IMR-90 (cell line): ENCODE data around the gene ADAM30. TPM values are rescaled to one million over a fixed set of nuclear protein-coding genes. Genes with fewer than 3 reads are reported as not detected.
A peak's percentile ranks its signal among the peaks of the same experiment; 100 is the strongest.

ENCODE experiments used
- ATAC-seq: fragments of 200-7000 bp; cut with Tn5 transposase; 2 replicates; pipeline ENCODE4 v1.9.1; 2020; ENCODE audit warnings: low read depth, mild to moderate bottlenecking, moderate library complexity
- BruUV-seq: library from RNA; stranded (reverse); fragments of 400-500 nt; replicated peaks from 2 replicates; lab custom pipeline; 2021; lab: Mats Ljungman, UMichigan
- CTCF ChIA-PET: fragments of 300-600 bp; formaldehyde crosslinking; extraction: SDS; loops from one replicate; lab custom pipeline; 2021; ENCODE audit warnings: antibody characterized with exemption; lab: Yijun Ruan, JAX
- POLR2A ChIA-PET: fragments of 300-600 bp; sonication (Branson Sonifier 250); formaldehyde crosslinking; loops from one replicate; lab custom pipeline; 2022; ENCODE audit warnings: antibody characterized with exemption; ENCODE audit not compliant: unreplicated experiment; lab: Charles Lee
- DNase-seq: peaks from one replicate; pipeline ENCODE4 v3.0.0; 2013
- H2AFZ ChIP-seq: replicated peaks from 2 replicates; pipeline ENCODE3; 2013; ENCODE audit warnings: low read length, mild to moderate bottlenecking; ENCODE audit not compliant: poor library complexity
- H2AK5ac ChIP-seq: 2 replicates; pipeline ENCODE4 v1.6.1; 2013; ENCODE audit warnings: low read depth, low read length, inconsistent platforms
- H2AK9ac ChIP-seq: replicated peaks from 2 replicates; pipeline ENCODE3; 2013; ENCODE audit warnings: mild to moderate bottlenecking, low read depth, low read length, moderate library complexity; ENCODE audit not compliant: poor library complexity
- H2BK120ac ChIP-seq: 2 replicates; pipeline ENCODE4 v1.6.1; 2013; ENCODE audit warnings: low read depth, low read length, inconsistent platforms
- H2BK15ac ChIP-seq: 3 replicates; pipeline ENCODE4 v1.6.1; 2013; ENCODE audit warnings: low read depth, low read length, inconsistent platforms
- H2BK20ac ChIP-seq: 2 replicates; pipeline ENCODE4 v1.6.1; 2013; ENCODE audit warnings: low read depth, mild to moderate bottlenecking, inconsistent platforms, low read length, moderate library complexity
- H2BK5ac ChIP-seq: 2 replicates; pipeline ENCODE4 v1.6.1; 2013; ENCODE audit warnings: mild to moderate bottlenecking, low read depth, low read length, inconsistent platforms; ENCODE audit not compliant: poor library complexity, severe bottlenecking
- H3K14ac ChIP-seq: replicated peaks from 2 replicates; pipeline ENCODE4 v1.6.1; 2013; ENCODE audit warnings: low read depth, low read length, inconsistent platforms
- H3K18ac ChIP-seq: 2 replicates; pipeline ENCODE4 v1.6.1; 2013; ENCODE audit warnings: low read depth, low read length, control low read depth
- H3K23ac ChIP-seq: 2 replicates; pipeline ENCODE4 v1.6.1; 2013; ENCODE audit warnings: low read depth, low read length, inconsistent platforms
- H3K27ac ChIP-seq: 2 replicates; pipeline ENCODE4 v1.5.1; 2013; ENCODE audit warnings: mild to moderate bottlenecking, control low read depth, low read length; ENCODE audit not compliant: insufficient read depth
- H3K27me3 ChIP-seq: 2 replicates; pipeline ENCODE4 v1.6.1; 2013; ENCODE audit warnings: low read length; ENCODE audit not compliant: control insufficient read depth, insufficient read depth
- H3K36me3 ChIP-seq: 2 replicates; pipeline ENCODE4 v1.6.1; 2013; ENCODE audit warnings: low read length, mixed read lengths; ENCODE audit not compliant: control insufficient read depth, insufficient read depth
- H3K4ac ChIP-seq: 2 replicates; pipeline ENCODE4 v1.6.1; 2013; ENCODE audit warnings: low read depth, low read length, inconsistent platforms
- H3K4me1 ChIP-seq: 2 replicates; pipeline ENCODE4 v1.6.1; 2013; ENCODE audit warnings: low read length, mixed read lengths; ENCODE audit not compliant: control insufficient read depth, insufficient read depth
- H3K4me2 ChIP-seq: 2 replicates; pipeline ENCODE4 v1.6.1; 2013; ENCODE audit warnings: low read depth, mild to moderate bottlenecking, control low read depth, low read length, moderate library complexity
- H3K4me3 ChIP-seq: 2 replicates; pipeline ENCODE4 v1.5.1; 2013; ENCODE audit warnings: low read depth, mild to moderate bottlenecking, control low read depth, low read length, moderate library complexity; ENCODE audit not compliant: insufficient read depth
- H3K56ac ChIP-seq: 2 replicates; pipeline ENCODE4 v1.6.1; 2013; ENCODE audit warnings: low read length, inconsistent platforms; ENCODE audit not compliant: insufficient read depth; ENCODE audit errors: extremely low read depth
- H3K79me1 ChIP-seq, 2 experiments: 2 replicates each; pipeline ENCODE4 v1.6.1; 2013; ENCODE audit warnings: low read length in 2 of 2, inconsistent platforms in 1 of 2, low read depth in 1 of 2
- H3K9ac ChIP-seq: 2 replicates; pipeline ENCODE4 v1.6.1; 2013; ENCODE audit warnings: low read depth, low read length, control low read depth
- H3K9me1 ChIP-seq: 2 replicates; pipeline ENCODE4 v1.6.1; 2013; ENCODE audit warnings: low read length, inconsistent platforms; ENCODE audit not compliant: insufficient read depth
- H3K9me3 ChIP-seq: 2 replicates; pipeline ENCODE4 v1.6.1; 2013; ENCODE audit warnings: low read length; ENCODE audit not compliant: control insufficient read depth, insufficient read depth
- H4K20me1 ChIP-seq: 2 replicates; pipeline ENCODE4 v1.6.1; 2013; ENCODE audit warnings: low read length, inconsistent platforms; ENCODE audit not compliant: insufficient read depth
- H4K5ac ChIP-seq: 2 replicates; pipeline ENCODE4 v1.6.1; 2013; ENCODE audit warnings: mild to moderate bottlenecking, low read depth, low read length, control low read depth
- H4K8ac ChIP-seq, 2 experiments: 2 replicates each; pipeline ENCODE4 v1.6.1; 2013; ENCODE audit warnings: low read depth in 2 of 2, low read length in 2 of 2, control low read depth in 1 of 2, inconsistent platforms in 1 of 2
- H4K91ac ChIP-seq: 2 replicates; pipeline ENCODE4 v1.6.1; 2013; ENCODE audit warnings: low read depth, low read length, inconsistent platforms; ENCODE audit not compliant: insufficient read depth
- FOS ChIP-seq: fragments of 150-350 bp; IDR thresholded peaks from 2 replicates; pipeline ENCODE4 v1.6.1; 2016; ENCODE audit warnings: low read depth, low read length
- MAFK ChIP-seq: IDR thresholded peaks from 2 replicates; pipeline ENCODE4 v1.6.1; 2012; ENCODE audit warnings: low read depth, low read length, improper control_type of control experiment
- MAZ ChIP-seq: IDR thresholded peaks from 2 replicates; pipeline ENCODE4 v1.6.1; 2012; ENCODE audit warnings: low read depth, mild to moderate bottlenecking, low read length, improper control_type of control experiment, moderate library complexity, borderline replicate concordance
- POLR2A ChIP-seq: IDR thresholded peaks from 2 replicates; pipeline ENCODE4 v1.6.1; 2012; ENCODE audit warnings: mild to moderate bottlenecking, low read depth, low read length
- RCOR1 ChIP-seq: IDR thresholded peaks from 2 replicates; pipeline ENCODE4 v1.6.1; 2012; ENCODE audit warnings: mild to moderate bottlenecking, low read length, improper control_type of control experiment; ENCODE audit not compliant: insufficient replicate concordance
- dilution Hi-C: fragments of 300-500 bp; cut with HindIII; formaldehyde crosslinking; loops from one replicate; pipeline ENCODE4 v1.14.3; 2018; ENCODE audit warnings: low sequenced_read_pairs; ENCODE audit not compliant: unreplicated experiment
- in situ Hi-C: fragments of 300-500 bp; cut with MboI; formaldehyde crosslinking; loops from 3 replicates; pipeline ENCODE4 v1.14.3; 2019; ENCODE audit warnings: low sequenced_read_pairs, inconsistent platforms, mixed read lengths
- intact Hi-C: fragments of 100-400 bp; cut with micrococcal nuclease; formaldehyde crosslinking; loops from 2 replicates; pipeline ENCODE4 v1.10.0; 2022
- polyA plus RNA-seq, 3 experiments: library from polyadenylated mRNA; depleted of rRNA; stranded (reverse); fragments of >200 nt; gene quantifications; 2 replicates each; pipeline ENCODE4 v1.2.3, GENCODE V29; 2012; ENCODE audit warnings: low replicate concordance in 1 of 3
- total RNA-seq: library from RNA; depleted of rRNA; stranded (reverse); fragments of >200 nt; gene quantifications from 2 replicates; pipeline ENCODE4 v1.2.3, GENCODE V29; 2012
- TF ChIP-seq, protein P1 (sequence below): conservative IDR thresholded peaks from 2 replicates; pipeline ENCODE4 v1.5.1; 2012; ENCODE audit warnings: mild to moderate bottlenecking, low read depth, low read length, improper control_type of control experiment

Gene ADAM30
- total and polyA plus RNA-seq, 2 of the 4 experiments (the other 2 are of a cell fraction) = not detected

- POLR2A ChIA-PET = no interaction called here
- CTCF ChIA-PET = interaction anchor here (0.6 kb wide), 1 partner anchor 9 kb away, joined by 3 read pairs; no protein-coding TSS in a partner anchor
Observed at GRCh38 chr1:119887427-119887826, 8.9 kb downstream of the ADAM30 start.

More at GRCh38 chr1:119887427-119887826, 8.9 kb downstream of the ADAM30 start:
- H2AK5ac ChIP-seq = no peak overlapping the region
- H3K4me3 ChIP-seq = no peak overlapping the region
- no peak overlapping the region for H3K56ac ChIP-seq
- H4K20me1 ChIP-seq = no peaks in the 10 kb centered on the region
- no peak overlapping the region for H3K23ac ChIP-seq
- in situ Hi-C loops (no loop called here), intact Hi-C loops (no loop called here), dilution Hi-C loops (no loop called here)
- no peak overlapping the region for H4K91ac ChIP-seq
- no peak overlapping the region for H3K4ac ChIP-seq
- H3K14ac ChIP-seq = no peak overlapping the region
- H3K18ac ChIP-seq = no peak overlapping the region
- H2BK15ac ChIP-seq = no peak overlapping the region
- H3K9ac ChIP-seq = no peak overlapping the region
- no peaks in the 10 kb centered on the region for H3K36me3 ChIP-seq
- no TSS peak for BruUV-seq
- H3K9me1 ChIP-seq = no peaks in the 10 kb centered on the region
- no peak for TF ChIP-seq FOS
- no peak for TF ChIP-seq MAZ
- no peak for TF ChIP-seq RCOR1
- no peak for TF ChIP-seq POLR2A
- TF ChIP-seq, protein P1, sequence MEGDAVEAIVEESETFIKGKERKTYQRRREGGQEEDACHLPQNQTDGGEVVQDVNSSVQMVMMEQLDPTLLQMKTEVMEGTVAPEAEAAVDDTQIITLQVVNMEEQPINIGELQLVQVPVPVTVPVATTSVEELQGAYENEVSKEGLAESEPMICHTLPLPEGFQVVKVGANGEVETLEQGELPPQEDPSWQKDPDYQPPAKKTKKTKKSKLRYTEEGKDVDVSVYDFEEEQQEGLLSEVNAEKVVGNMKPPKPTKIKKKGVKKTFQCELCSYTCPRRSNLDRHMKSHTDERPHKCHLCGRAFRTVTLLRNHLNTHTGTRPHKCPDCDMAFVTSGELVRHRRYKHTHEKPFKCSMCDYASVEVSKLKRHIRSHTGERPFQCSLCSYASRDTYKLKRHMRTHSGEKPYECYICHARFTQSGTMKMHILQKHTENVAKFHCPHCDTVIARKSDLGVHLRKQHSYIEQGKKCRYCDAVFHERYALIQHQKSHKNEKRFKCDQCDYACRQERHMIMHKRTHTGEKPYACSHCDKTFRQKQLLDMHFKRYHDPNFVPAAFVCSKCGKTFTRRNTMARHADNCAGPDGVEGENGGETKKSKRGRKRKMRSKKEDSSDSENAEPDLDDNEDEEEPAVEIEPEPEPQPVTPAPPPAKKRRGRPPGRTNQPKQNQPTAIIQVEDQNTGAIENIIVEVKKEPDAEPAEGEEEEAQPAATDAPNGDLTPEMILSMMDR = no peak
- TF ChIP-seq MAFK = peak; percentile 70
- no peak overlapping the region for H2BK20ac ChIP-seq
- no peak overlapping the region for H2BK5ac ChIP-seq
- H3K9me3 ChIP-seq = peaks cover 4% of the 10 kb centered on the region
- no peaks in the 10 kb centered on the region for H3K79me1 ChIP-seq
- H4K5ac ChIP-seq = no peak overlapping the region
- H2BK120ac ChIP-seq = no peak overlapping the region
- no peaks in the 10 kb centered on the region for H3K4me1 ChIP-seq
- H4K8ac ChIP-seq = no peak overlapping the region
- ATAC-seq = no peak
- no peak overlapping the region for H2AK9ac ChIP-seq
- H2AFZ ChIP-seq = no peak overlapping the region
- DNase-seq = no peak
- no peak overlapping the region for H3K27ac ChIP-seq
- no peak overlapping the region for H3K4me2 ChIP-seq
- H3K27me3 ChIP-seq = peaks cover 2% of the 10 kb centered on the region; the same call in 1 of the 2 replicates
